OCI-LY3 (cell line): ENCODE measurements around the gene DPYD.

Source experiments
- H2AFZ ChIP-seq: fragments of 200-600, 300-600 bp; shearing (Covaris generic); 2 replicates; pipeline ENCODE4 v1.6.0; 2014; ENCODE audit warnings: antibody characterized with exemption, low read depth, low read length
- H3K27ac ChIP-seq: fragments of 200-600, 300-600 bp; sonication (generic); 2 replicates; pipeline ENCODE4 v1.5.1; 2014; ENCODE audit warnings: mild to moderate bottlenecking, low read length, moderate library complexity, mixed read lengths
- H3K27me3 ChIP-seq: fragments of 200-600, 300-600 bp; sonication (generic); 2 replicates; pipeline ENCODE4 v1.6.1; 2014; ENCODE audit warnings: low read depth, low read length, mixed read lengths
- H3K36me3 ChIP-seq: fragments of 200-600, 300-600 bp; sonication (generic); replicated peaks from 2 replicates; pipeline ENCODE3; 2014; ENCODE audit warnings: low read depth, low read length, mixed read lengths
- H3K4me1 ChIP-seq: fragments of 300-600, 200-600 bp; sonication (generic); 2 replicates; pipeline ENCODE4 v1.6.1; 2014; ENCODE audit warnings: low read length, mixed read lengths
- H3K4me2 ChIP-seq: fragments of 200-600, 300-600 bp; sonication (generic); 2 replicates; pipeline ENCODE4 v1.6.1; 2014; ENCODE audit warnings: low read length, mixed read lengths
- H3K4me3 ChIP-seq: fragments of 300-600, 200-600 bp; sonication (generic); 2 replicates; pipeline ENCODE4 v1.5.1; 2014; ENCODE audit warnings: antibody characterized with exemption, mild to moderate bottlenecking, low read length, moderate library complexity
- H3K79me2 ChIP-seq: fragments of 300-600, 200-600 bp; shearing (Covaris generic); 2 replicates; pipeline ENCODE4 v1.6.1; 2014; ENCODE audit warnings: mild to moderate bottlenecking, low read length, mixed read lengths
- H3K9ac ChIP-seq: fragments of 300-600, 200-600 bp; shearing (Covaris generic); 2 replicates; pipeline ENCODE4 v1.6.0; 2014; ENCODE audit warnings: mild to moderate bottlenecking, low read length, moderate library complexity
- H3K9me3 ChIP-seq: fragments of 200-600, 300-600 bp; shearing (Covaris generic); 2 replicates; pipeline ENCODE4 v1.6.1; 2014; ENCODE audit warnings: low read length, mixed read lengths; ENCODE audit not compliant: insufficient read depth
- H4K20me1 ChIP-seq: fragments of 200-600, 300-600 bp; sonication (generic); 2 replicates; pipeline ENCODE4 v1.6.1; 2016; ENCODE audit warnings: low read length, mixed read lengths; ENCODE audit not compliant: insufficient read depth
- CTCF ChIP-seq: fragments of 200-600, 300-600 bp; sonication (generic); IDR thresholded peaks from 2 replicates; pipeline ENCODE4 v1.5.1; 2014; ENCODE audit warnings: antibody characterized with exemption, low read length, low read depth
- EZH2phosphoT487 ChIP-seq: fragments of 200-600 bp; shearing (Covaris generic); IDR thresholded peaks from 2 replicates; pipeline ENCODE4 v1.6.1; 2018; ENCODE audit warnings: antibody characterized with exemption, mixed run types, low read depth

DPYD gene

GRCh38 chr1:97084546-97084945, 836.3 kb downstream of the DPYD start:
- Histone ChIP-seq H3K4me1 (no peaks in the 10 kb centered on the region), H4K20me1 (no peaks in the 10 kb centered on the region), H3K4me2 (no peak overlapping the region), H3K4me3 (no peak overlapping the region), H3K27ac (no peak overlapping the region), H3K36me3 (no peaks in the 10 kb centered on the region), H3K79me2 (no peaks in the 10 kb centered on the region), H3K27me3 (no peaks in the 10 kb centered on the region), H2AFZ (no peak overlapping the region), H3K9me3 (no peaks in the 10 kb centered on the region), H3K9ac (no peak overlapping the region)
- TF ChIP-seq EZH2phosphoT487, result no peak
- TF ChIP-seq CTCF, result no peak

GRCh38 chr1:97082160-97082848, 838.5 kb downstream of the DPYD start:
- no peak overlapping the region for H3K9ac ChIP-seq
- no peaks in the 10 kb centered on the region for H3K27me3 ChIP-seq
- H2AFZ ChIP-seq, result no peak overlapping the region
- no peaks in the 10 kb centered on the region for H3K79me2 ChIP-seq
- H4K20me1 ChIP-seq, result no peaks in the 10 kb centered on the region
- H3K9me3 ChIP-seq, result no peaks in the 10 kb centered on the region
- no peaks in the 10 kb centered on the region for H3K36me3 ChIP-seq
- H3K4me2 ChIP-seq, result no peak overlapping the region
- TF ChIP-seq CTCF, result no peak
- TF ChIP-seq EZH2phosphoT487, result no peak
- H3K4me3 ChIP-seq, result no peak overlapping the region
- H3K4me1 ChIP-seq, result no peaks in the 10 kb centered on the region
- no peak overlapping the region for H3K27ac ChIP-seq

GRCh38 chr1:97078872-97079271, 842.0 kb downstream of the DPYD start:
- no peak overlapping the region for H3K9ac ChIP-seq
- no peaks in the 10 kb centered on the region for H3K4me1 ChIP-seq
- no peaks in the 10 kb centered on the region for H3K36me3 ChIP-seq

GRCh38 chr1:97077221-97077620, 843.6 kb downstream of the DPYD start:
- Histone ChIP-seq H2AFZ (no peak overlapping the region), H3K4me3 (no peak overlapping the region), H3K9me3 (no peaks in the 10 kb centered on the region)

More at GRCh38 chr1:97078872-97079271, 842.0 kb downstream of the DPYD start:
- Histone ChIP-seq H2AFZ (no peak overlapping the region), H3K9me3 (no peaks in the 10 kb centered on the region), H3K4me2 (no peak overlapping the region), H3K4me3 (no peak overlapping the region), H3K27ac (no peak overlapping the region), H3K79me2 (no peaks in the 10 kb centered on the region), H4K20me1 (no peaks in the 10 kb centered on the region), H3K27me3 (no peaks in the 10 kb centered on the region)
- no peak for TF ChIP-seq EZH2phosphoT487
- no peak for TF ChIP-seq CTCF

More at GRCh38 chr1:97077221-97077620, 843.6 kb downstream of the DPYD start:
- Histone ChIP-seq H4K20me1 (no peaks in the 10 kb centered on the region), H3K4me1 (no peaks in the 10 kb centered on the region), H3K27ac (no peak overlapping the region), H3K27me3 (no peaks in the 10 kb centered on the region), H3K36me3 (no peaks in the 10 kb centered on the region), H3K79me2 (no peaks in the 10 kb centered on the region), H3K4me2 (no peak overlapping the region), H3K9ac (no peak overlapping the region)
- TF ChIP-seq CTCF (no peak), EZH2phosphoT487 (no peak)
